KOPT-K1 (cell line): ENCODE measurements around the gene ACSM3.
"Not testable (repeated sequence)": the region's sequence is repeated elsewhere in the genome, so short reads cannot be mapped to it uniquely, and the experiment has no call there.

Source experiments
- H3K27ac ChIP-seq: fragments of 200-600 bp; sonication (generic); 2 replicates; pipeline ENCODE4 v1.5.1; 2016; ENCODE audit warnings: antibody characterized with exemption, mild to moderate bottlenecking, low read depth, low read length; ENCODE audit not compliant: poor library complexity, severe bottlenecking
- H3K36me3 ChIP-seq: fragments of 200-600 bp; sonication (generic); 2 replicates; pipeline ENCODE4 v1.5.1; 2017; ENCODE audit warnings: antibody characterized with exemption, mild to moderate bottlenecking, low read length, moderate library complexity; ENCODE audit not compliant: insufficient read depth
- H3K9me3 ChIP-seq: fragments of 200-600 bp; sonication (generic); 2 replicates; pipeline ENCODE4 v1.5.1; 2017; ENCODE audit warnings: antibody characterized with exemption, low read length, mild to moderate bottlenecking; ENCODE audit not compliant: insufficient read depth, poor library complexity, severe bottlenecking

Gene ACSM3

GRCh38 chr16:20744922-20745440 lies 18.8 kb upstream of the ACSM3 start:
- Histone ChIP-seq H3K27ac (no peak overlapping the region), H3K36me3 (peaks cover 3% of the 10 kb centered on the region; the same call in 1 of the 2 replicates), H3K9me3 (peaks cover 25% of the 10 kb centered on the region)

- no peak overlapping the region for H3K27ac ChIP-seq
- peaks cover 25% of the 10 kb centered on the region for H3K9me3 ChIP-seq
- H3K36me3 ChIP-seq: no peaks in the 10 kb centered on the region
These were observed 17.4 kb upstream of the ACSM3 start for GRCh38 chr16:20746461-20746860.

GRCh38 chr16:20747030-20747816 lies 16.6 kb upstream of the ACSM3 start:
- H3K9me3 ChIP-seq: peaks cover 25% of the 10 kb centered on the region
- H3K27ac ChIP-seq: no peak overlapping the region
- H3K36me3 ChIP-seq: no peaks in the 10 kb centered on the region

DNA sequence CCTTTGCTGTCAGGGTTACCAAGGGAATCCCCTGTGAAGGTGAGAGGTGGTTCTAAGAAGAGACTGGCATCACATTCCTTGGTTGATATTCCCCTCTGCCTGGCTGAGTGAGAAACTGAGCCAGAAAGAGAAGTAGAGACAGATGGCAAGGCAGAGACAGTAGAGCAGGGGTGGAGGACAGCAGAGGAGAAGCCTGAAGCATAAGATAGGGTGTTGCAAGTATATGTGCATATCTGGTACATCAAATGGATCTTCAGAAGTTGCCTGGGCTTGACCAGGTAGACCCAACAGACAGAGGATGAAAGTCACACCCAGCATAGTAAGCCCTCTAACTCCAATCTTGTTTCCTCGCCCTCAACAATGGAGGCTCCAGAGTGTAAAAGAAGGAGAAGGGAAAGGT lies 14.3 kb upstream of the ACSM3 start:
- peaks cover 25% of the 10 kb centered on the region for H3K9me3 ChIP-seq
- H3K27ac ChIP-seq: no peak overlapping the region
- H3K36me3 ChIP-seq: no peaks in the 10 kb centered on the region

GRCh38 chr16:20750558-20750957 lies 13.3 kb upstream of the ACSM3 start:
- Histone ChIP-seq H3K9me3 (peaks cover 25% of the 10 kb centered on the region), H3K36me3 (no peaks in the 10 kb centered on the region), H3K27ac (no peak overlapping the region)

GRCh38 chr16:20753727-20754126 lies 10.1 kb upstream of the ACSM3 start:
- H3K36me3 ChIP-seq: no peaks in the 10 kb centered on the region
- peaks cover 4% of the 10 kb centered on the region for H3K9me3 ChIP-seq

GRCh38 chr16:20755238-20755637 lies 8.6 kb upstream of the ACSM3 start:
- H3K27ac ChIP-seq: no peak overlapping the region

More at GRCh38 chr16:20753727-20754126, 10.1 kb upstream of the ACSM3 start:
- H3K27ac ChIP-seq: no peak overlapping the region

GRCh38 chr16:20755799-20756198 lies 8.0 kb upstream of the ACSM3 start:
- not testable (repeated sequence) for H3K27ac ChIP-seq, H3K36me3 ChIP-seq, H3K9me3 ChIP-seq

More at GRCh38 chr16:20755238-20755637, 8.6 kb upstream of the ACSM3 start:
- Histone ChIP-seq H3K36me3 (no peaks in the 10 kb centered on the region), H3K9me3 (no peaks in the 10 kb centered on the region)

DNA sequence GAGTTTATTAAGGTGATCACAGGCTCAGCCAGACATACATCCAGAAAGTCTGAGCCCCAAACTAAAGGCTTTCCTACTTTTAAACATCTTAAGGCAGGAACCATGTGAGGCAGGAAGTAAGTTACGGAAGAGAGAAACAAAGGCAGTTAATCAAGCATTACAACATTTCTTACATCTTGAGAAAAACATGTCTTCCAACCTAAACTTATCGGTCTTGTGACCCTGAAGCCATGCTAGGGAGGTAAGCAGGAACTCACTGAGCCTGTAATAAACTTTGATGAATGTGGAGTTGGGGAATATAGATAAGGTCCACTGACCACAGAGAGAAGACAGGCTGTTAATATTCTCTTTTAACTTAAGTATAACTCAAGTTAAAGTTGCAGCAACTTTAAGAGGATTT lies 3.5 kb upstream of the ACSM3 start:
- no peak overlapping the region for H3K27ac ChIP-seq
- no peaks in the 10 kb centered on the region for H3K36me3 ChIP-seq
- peaks cover 19% of the 10 kb centered on the region for H3K9me3 ChIP-seq

DNA sequence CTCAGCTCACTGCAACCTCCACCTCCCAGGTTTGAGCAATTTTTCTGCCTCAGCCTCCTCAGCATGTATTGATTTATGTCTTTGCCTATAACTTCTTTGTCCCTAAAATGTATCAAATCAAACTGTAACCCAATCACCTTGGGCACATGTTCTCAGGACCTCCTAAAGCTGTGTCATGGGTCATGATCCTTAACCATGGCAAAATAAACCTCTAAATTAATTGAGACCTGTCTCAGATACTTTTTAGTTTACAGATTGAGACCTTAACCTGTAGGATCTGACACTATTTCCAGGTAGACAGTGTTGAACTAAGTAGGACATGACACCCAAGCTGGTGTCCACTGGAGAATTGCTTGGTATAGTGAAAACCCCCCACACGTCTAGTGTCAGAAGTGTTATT lies 2.6 kb upstream of the ACSM3 start:
- Histone ChIP-seq H3K9me3 (peaks cover 19% of the 10 kb centered on the region), H3K27ac (no peak overlapping the region), H3K36me3 (no peaks in the 10 kb centered on the region)

DNA sequence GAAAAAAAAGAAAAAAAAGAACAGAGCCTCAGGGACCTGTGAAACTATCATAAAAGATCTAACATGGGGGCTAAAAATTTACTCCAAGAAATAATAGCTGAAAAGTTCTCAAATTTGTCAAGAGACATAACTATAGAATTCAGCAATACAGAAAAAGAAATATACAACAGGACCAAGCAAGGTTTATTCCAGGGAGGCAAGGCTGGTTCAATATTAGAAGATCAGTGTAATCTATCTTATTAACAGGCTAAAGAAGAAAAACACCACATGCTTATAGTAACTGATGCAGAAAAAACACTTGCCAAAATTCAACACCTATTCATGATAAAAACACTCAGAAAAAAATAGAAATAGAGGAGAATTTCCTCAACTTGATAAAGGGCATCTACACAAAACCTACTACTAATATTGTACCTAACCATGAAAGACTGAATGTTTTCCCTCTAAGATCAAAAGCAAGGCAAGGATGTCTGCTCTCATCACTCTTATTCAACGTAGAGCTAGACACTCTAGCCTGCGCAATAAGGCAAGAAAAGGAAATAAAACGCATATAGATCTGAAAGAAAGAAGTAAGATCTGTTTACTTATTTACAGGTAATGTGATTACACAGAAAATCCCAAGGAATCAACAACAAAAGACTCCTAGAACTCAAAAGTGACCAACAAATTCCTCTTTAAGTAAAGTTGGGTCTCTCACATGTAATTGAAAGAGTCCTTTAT lies 1.2 kb upstream of the ACSM3 start:
- peaks cover 19% of the 10 kb centered on the region for H3K9me3 ChIP-seq
- H3K36me3 ChIP-seq: no peaks in the 10 kb centered on the region
- H3K27ac ChIP-seq: no peak overlapping the region

DNA sequence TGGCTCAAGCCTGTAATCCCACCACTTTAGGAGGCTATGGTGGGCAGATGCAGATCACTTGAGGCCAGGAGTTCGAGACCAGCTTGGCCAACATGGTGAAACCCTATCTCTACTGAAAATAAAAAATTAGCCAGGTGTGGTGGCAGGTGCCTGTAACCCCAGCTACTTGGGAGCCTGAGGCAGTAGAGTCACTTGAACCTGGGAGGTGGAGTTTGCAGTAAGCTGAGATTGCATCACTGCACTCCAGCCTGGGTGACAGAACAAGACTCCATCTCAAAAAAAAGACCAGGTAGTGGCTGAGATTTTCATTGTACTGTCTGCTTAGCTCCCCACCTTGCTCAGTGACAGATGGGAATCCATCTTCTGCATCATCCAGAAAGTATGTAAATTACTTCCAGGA lies 634 bp downstream of the ACSM3 start:
- peaks cover 19% of the 10 kb centered on the region for H3K9me3 ChIP-seq
- H3K36me3 ChIP-seq, H3K27ac ChIP-seq: not testable (repeated sequence)

DNA sequence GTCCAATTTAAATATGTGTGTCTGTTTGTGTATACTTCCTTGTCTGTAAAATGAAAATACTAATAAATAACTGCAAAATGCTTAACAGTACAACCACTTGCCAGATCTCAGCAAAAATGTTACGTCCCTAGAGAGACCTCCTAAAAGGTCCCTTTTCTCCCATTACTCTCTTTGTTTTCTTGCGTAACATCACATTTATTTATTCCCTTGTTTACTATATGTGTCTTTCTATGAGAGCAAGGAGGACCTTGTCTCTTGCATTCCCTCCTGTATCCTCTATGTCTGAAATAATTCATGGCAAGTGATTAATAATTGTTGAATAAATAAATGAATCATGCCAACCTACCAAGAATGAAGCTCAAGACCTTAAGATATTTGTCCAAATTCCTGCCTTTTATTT lies 1.9 kb downstream of the ACSM3 start:
- Histone ChIP-seq H3K9me3 (peaks cover 19% of the 10 kb centered on the region), H3K27ac (no peak overlapping the region), H3K36me3 (no peaks in the 10 kb centered on the region)

- no peak overlapping the region for H3K27ac ChIP-seq
- no peaks in the 10 kb centered on the region for H3K36me3 ChIP-seq
- H3K9me3 ChIP-seq: peaks cover 19% of the 10 kb centered on the region
These were observed 2.5 kb downstream of the ACSM3 start for GRCh38 chr16:20766294-20766693.

DNA sequence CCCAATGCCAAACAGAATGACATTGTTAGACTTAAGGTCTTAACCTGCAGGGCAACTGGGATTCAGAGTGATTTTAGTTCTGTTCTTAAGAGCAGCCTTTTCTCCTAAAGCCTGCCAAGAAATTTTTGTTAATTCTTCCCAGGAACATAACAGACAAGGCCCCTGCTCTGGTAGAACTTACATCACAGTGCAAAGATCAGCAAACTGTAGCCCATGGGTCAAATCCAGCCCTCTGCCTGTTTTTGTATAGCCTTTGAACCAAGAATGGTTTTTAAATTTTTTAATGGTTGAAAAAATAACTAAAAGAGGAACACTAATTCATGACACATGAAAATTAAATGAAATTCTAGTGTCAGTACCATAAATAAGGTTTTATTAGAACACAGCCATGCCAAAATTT lies 3.8 kb downstream of the ACSM3 start:
- no peak overlapping the region for H3K27ac ChIP-seq
- H3K36me3 ChIP-seq: no peaks in the 10 kb centered on the region
- peaks cover 9% of the 10 kb centered on the region for H3K9me3 ChIP-seq
